HPDE6-E6E7 (cell line): ENCODE results near the gene PRSS50.
"Not testable (repeated sequence)": the region's sequence is repeated elsewhere in the genome, so short reads cannot be mapped to it uniquely, and the experiment has no call there.

Source experiments
- DNase-seq: peaks from one replicate; pipeline ENCODE4 v3.0.0; 2011; ENCODE audit warnings: missing footprints; ENCODE audit errors: extremely low spot score

Gene PRSS50

GRCh38 chr3:46717447-46718231 is at the start of gene PRSS50:
Gene PRSS50, minus strand, starts transcription at chr3:46717869. Its CDS starts 45 bp downstream, at chr3:46717824.
- DNase-seq: no peak

- DNase-seq: no peak
Observed at GRCh38 chr3:46764206-46764605, 46.5 kb upstream of the PRSS50 start.

GRCh38 chr3:46763178-46763577 is 45.5 kb upstream of the PRSS50 start:
- no peak for DNase-seq

GRCh38 chr3:46759239-46760167 is 41.8 kb upstream of the PRSS50 start:
- no peak for DNase-seq

- no peak for DNase-seq
Observed at GRCh38 chr3:46756642-46757041, 39.0 kb upstream of the PRSS50 start.

GRCh38 chr3:46755646-46756045 is 38.0 kb upstream of the PRSS50 start:
- DNase-seq: no peak

- not testable (repeated sequence) for DNase-seq
Observed at GRCh38 chr3:46753127-46753526, 35.5 kb upstream of the PRSS50 start.

- DNase-seq: no peak
Observed at GRCh38 chr3:46750555-46751038, 32.9 kb upstream of the PRSS50 start.

- no peak for DNase-seq
Observed at GRCh38 chr3:46749129-46749528, 31.5 kb upstream of the PRSS50 start.

- DNase-seq: no peak
Observed at GRCh38 chr3:46748170-46748569, 30.5 kb upstream of the PRSS50 start.

- no peak for DNase-seq
Observed at GRCh38 chr3:46746711-46747110, 29.0 kb upstream of the PRSS50 start.

- no peak for DNase-seq
Observed at GRCh38 chr3:46742992-46743585, 25.4 kb upstream of the PRSS50 start.

- DNase-seq: not testable (repeated sequence)
Observed at GRCh38 chr3:46739565-46739964, 21.9 kb upstream of the PRSS50 start.

- no peak for DNase-seq
Observed at GRCh38 chr3:46737329-46737731, 19.7 kb upstream of the PRSS50 start.

- no peak for DNase-seq
Observed at GRCh38 chr3:46736006-46736872, 18.6 kb upstream of the PRSS50 start.

- no peak for DNase-seq
Observed at GRCh38 chr3:46734773-46735172, 17.1 kb upstream of the PRSS50 start.

GRCh38 chr3:46733026-46733800 is 15.5 kb upstream of the PRSS50 start:
- DNase-seq: no peak

- DNase-seq: no peak
Observed at GRCh38 chr3:46731795-46732194, 14.1 kb upstream of the PRSS50 start.

- DNase-seq: no peak
Observed at GRCh38 chr3:46730819-46731218, 13.2 kb upstream of the PRSS50 start.

- DNase-seq: no peak
Observed at GRCh38 chr3:46729038-46729437, 11.4 kb upstream of the PRSS50 start.
